ENCODE measurements around the gene DISC1.

The DISC1 gene

GRCh38 chr1:231844986-231845502, 218.5 kb downstream of the DISC1 start:
- no peak for DNase-seq (ENCODE audit: low read depth in 2 of 2, low spot score in 1 of 2)

- no peak for DNase-seq (ENCODE audit: low read depth in 2 of 2, low spot score in 1 of 2)
Observed at GRCh38 chr1:231847612-231848397, 221.2 kb downstream of the DISC1 start.

GRCh38 chr1:231849981-231850380, 223.4 kb downstream of the DISC1 start:
- DNase-seq (ENCODE audit: low read depth in 2 of 2, low spot score in 1 of 2), result no peak

DNA sequence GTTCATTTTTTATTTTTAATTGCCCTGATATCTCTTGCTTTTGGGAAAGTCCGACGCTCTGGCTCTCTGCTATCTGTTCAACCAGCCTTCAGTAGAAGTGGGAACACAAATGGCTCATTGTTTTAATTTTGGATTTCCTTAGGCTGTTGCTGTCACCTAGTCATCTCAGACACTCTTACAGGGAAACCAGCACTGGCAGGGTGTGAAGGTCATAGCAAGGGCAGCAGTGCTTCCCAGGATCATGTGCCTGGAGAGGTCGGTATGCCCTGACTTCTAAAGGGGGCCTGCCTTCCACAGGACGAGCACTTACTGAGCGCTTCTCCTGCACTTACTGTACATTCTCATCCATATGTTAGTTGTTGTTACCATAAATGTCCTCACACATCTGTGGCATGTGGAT, 224.2 kb downstream of the DISC1 start:
- no peak for DNase-seq (ENCODE audit: low read depth in 2 of 2, low spot score in 1 of 2)

GRCh38 chr1:231853588-231854207, 227.1 kb downstream of the DISC1 start:
- no peak for DNase-seq (ENCODE audit: low read depth in 2 of 2, low spot score in 1 of 2)

DNA sequence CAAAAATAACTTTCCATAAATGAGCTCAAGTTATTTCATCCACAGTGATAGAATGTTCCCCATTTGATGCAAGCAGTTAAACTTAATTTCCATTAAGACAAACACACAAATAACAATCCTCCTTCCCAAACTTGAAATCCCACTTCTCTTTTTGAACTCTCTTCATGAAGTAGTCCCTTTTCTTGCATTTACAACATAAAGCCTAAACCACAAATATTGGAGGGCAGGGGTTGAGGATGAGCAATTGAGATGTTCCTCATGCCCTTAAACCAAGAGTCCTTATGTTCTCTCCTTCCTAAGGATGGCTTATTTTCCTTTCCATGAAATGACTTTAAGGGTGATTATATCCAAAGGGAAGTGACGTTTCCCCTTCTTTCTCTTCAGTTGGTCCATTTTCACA, 228.8 kb downstream of the DISC1 start:
- DNase-seq (ENCODE audit: low read depth in 2 of 2, low spot score in 1 of 2), result no peak

- no peak for DNase-seq (ENCODE audit: low read depth in 2 of 2, low spot score in 1 of 2)
Observed at GRCh38 chr1:231855926-231856325, 229.3 kb downstream of the DISC1 start.

GRCh38 chr1:231856426-231856825, 229.8 kb downstream of the DISC1 start:
- no peak for DNase-seq (ENCODE audit: low read depth in 2 of 2, low spot score in 1 of 2)

GRCh38 chr1:231856894-231857293, 230.3 kb downstream of the DISC1 start:
- DNase-seq (ENCODE audit: low read depth in 2 of 2, low spot score in 1 of 2), result no peak

DNA sequence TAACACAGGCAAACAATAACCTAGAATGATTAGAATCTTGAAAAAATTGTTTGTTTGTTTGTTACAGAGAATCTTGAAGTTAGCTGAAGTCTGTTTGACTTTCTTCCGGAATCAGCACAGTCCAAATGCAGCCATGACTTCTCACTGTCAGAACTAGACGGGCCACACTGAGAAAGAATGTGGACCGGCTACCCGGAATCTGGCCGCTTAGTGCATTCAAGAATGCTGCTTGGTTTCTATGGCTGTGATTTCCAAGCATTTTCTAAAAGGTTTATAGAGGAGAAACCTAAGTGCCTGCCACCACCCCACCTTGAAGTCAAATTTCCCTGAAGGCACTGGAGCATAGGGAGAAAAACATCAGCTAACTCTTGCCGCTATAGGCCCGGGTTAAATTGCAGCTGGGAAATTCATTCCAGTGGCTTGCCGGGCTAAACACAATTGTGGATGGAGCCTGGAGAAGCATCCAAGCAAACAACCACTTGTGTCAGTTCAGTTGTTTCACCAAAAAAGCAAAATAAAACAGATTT, 231.1 kb downstream of the DISC1 start:
- DNase-seq (ENCODE audit: low read depth in 2 of 2, low spot score in 1 of 2), result no peak

- DNase-seq (ENCODE audit: low read depth in 2 of 2, low spot score in 1 of 2), result no peak
Observed at GRCh38 chr1:231860221-231861088, 233.9 kb downstream of the DISC1 start.

DNA sequence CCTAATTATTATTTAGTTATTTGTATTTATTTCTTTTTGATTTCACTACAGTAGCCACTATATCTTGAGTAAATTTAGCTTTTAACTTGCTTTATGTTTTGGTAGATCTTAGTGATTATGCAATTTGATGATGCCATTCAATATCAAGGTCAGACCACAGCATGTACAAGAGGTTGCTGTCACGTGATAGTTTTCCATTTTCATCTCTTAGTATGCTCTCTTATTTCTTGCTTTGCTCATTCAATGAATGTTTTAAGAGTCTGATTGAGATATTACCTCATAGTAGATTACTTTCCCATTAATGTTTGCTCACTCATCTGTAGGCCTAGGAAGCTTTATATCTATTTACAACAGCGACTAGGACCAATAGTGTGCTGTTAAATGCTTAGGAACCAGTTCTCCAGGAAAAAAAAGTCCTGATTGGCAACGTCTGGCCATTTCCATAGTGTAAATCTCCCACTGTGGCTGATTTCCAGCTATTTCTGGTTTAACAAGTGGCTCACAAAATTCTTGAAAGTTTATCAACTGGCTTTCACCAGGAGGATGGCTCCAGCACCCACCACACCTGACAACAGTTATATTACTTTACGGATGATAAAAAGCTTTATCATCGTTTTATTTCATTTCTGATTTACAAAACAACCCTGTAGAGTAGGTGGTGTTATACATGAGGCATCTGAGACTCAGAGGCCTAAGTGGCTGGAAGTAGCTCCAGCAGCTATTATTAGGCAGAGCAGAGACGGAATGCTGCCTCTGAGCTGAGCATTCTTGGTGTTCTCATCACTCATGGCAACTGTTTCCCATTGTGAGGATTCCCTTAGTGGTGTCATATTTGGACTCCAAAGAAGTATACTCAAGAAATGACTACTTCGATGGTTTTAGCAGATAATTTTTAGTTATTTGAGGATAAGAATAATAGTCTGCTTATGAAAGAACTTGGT, 235.2 kb downstream of the DISC1 start:
- DNase-seq (ENCODE audit: low read depth in 2 of 2, low spot score in 1 of 2), result no peak

DNA sequence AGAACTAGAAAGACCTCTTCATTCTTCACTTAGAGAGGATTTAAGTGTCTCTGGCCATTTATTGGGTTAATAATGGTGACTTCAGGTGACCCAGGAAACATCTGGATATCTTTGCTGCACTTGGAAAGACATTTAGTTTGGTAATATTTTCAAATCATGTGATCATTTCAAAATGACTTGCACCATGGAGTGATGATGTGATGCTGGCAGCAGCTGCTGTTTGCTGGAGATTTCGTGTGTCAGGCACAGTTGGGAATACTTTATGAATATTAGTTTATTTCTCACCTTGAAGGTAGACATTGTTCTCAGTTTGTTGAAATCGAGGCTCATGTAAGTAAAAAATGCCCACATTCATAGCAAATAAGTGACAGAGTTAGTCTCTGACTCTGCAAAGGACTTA, 236.0 kb downstream of the DISC1 start:
- no peak for DNase-seq (ENCODE audit: low read depth in 2 of 2, low spot score in 1 of 2)

GRCh38 chr1:231865331-231865730, 238.7 kb downstream of the DISC1 start:
- no peak for DNase-seq (ENCODE audit: low read depth in 2 of 2, low spot score in 1 of 2)

DNA sequence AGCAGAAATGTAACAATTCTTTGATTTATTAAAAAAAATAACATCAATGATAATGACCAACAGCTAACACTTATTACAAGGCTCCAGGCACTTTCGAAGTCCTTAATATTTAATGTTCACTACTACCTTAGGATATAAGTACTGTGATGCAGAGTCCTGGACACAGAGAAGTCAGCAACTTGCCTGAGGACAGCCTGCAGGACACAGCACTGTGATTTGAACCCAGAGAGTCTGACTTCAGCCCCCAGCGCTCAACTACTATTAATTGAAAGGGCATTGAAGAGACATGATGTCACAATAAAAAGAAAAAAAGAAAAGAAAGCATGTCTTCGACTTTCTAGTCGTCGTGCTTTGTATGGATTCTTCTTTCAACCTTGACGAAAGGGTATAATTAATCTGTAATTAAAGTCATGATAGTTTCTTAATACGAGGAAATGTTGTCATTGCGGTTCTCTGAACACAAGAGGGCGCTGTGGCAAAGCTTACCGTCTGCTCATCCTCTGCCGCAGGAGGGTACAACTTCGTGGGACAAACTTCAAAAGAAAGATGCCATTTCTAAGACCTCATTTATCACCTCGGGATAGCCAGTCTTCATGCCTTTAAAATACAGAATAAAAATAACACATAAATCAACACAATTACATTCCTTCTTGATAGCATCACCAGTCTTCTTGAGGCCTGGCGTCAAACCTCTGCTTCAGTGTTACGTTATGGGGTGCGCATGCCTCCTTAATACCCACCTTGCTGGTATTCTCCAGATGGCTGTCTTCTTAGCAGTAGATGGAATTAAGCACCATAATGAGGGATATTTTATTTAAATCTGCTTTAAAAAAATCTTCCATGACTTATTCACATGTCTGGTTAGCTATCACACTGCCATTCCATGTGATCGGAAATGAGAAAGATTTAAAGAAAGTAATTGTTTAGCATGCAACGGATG, 240.1 kb downstream of the DISC1 start:
- peak; percentile 8 to 25 for DNase-seq (ENCODE audit: low read depth in 2 of 2, low spot score in 1 of 2)

DNA sequence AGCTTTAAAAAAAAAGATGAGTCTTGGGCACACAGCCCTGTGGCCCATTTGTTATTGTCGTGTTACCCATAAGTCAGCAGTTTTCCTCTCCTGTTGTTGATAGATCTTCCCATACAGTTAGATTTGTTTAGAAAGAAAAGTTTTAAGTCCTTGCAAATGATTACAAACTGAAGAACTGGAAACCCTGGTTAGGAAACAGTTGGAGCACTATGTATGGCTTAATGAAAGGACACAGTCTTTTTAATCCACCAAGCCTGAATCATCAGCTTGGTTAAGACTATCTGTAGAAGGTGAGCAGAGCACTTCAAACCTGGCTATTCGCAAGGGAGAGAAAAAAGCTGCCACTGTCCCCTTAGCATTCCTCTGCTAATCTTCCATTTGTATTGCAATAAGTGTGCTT, 241.0 kb downstream of the DISC1 start:
- DNase-seq (ENCODE audit: low read depth in 2 of 2, low spot score in 1 of 2), result no peak

- no peak for DNase-seq (ENCODE audit: low read depth in 2 of 2, low spot score in 1 of 2)
Observed at GRCh38 chr1:231869364-231869763, 242.8 kb downstream of the DISC1 start.

- DNase-seq (ENCODE audit: low read depth in 2 of 2, low spot score in 1 of 2), result no peak
Observed at GRCh38 chr1:231871471-231871870, 244.9 kb downstream of the DISC1 start.

DNA sequence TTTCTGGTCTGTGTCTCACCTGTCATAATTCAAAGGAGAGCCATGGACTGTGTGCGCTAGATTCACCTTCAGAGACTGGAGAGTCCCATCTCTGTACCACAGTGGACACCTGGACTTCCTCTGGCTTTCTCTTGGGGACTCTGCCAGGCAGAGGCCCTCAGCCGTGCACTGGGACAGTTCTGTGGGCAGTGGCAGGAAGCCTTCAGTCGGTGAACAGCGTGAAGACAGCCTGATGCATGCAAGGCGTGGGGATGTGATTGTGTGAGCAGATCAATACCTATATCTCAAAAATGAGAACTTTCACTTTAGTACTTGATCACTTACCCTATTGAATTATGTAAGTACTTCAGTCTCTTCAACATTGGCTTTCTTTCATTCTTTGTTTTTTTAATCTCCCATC, 245.3 kb downstream of the DISC1 start:
- no peak for DNase-seq (ENCODE audit: low read depth in 2 of 2, low spot score in 1 of 2)
